ENCODE measurements around the gene USP22.

DNA sequence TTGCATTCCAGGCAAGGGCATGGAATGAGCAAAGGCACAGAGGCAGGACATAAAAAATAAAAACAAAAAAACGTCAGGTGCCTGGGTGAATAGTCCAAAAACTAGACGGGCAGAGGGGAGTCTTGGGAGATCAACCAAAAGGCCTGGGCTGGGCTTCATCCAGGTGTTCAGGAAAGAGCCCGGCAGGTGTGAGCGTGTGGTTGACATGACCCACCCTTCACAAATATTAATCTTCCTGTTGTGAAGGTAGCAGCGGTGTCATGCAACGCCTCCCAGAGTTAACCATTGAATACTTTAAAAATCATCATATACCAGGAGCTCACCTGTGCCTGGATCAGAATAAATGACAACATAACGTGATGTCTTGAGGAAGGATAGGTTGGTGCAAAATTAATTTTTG, 90.6 kb downstream of the USP22 start:
- TF ChIP-seq EZH2phosphoT487 (IDR thresholded peaks at IDR 0.05; ENCODE audit: unreplicated experiment), result no peak
- TF ChIP-seq EZH2 (IDR thresholded peaks at IDR 0.05; ENCODE audit: low read depth, unreplicated experiment), result no peak

All from GM23338 (cell line).